ENCODE results near the gene SLC6A11. TPM values are rescaled to one million over a fixed set of nuclear protein-coding genes. Genes with fewer than 3 reads are reported as not detected.

The SLC6A11 gene
- total and polyA plus RNA-seq, 4 donors: 50.0 to 265 (median 168) TPM

GRCh38 chr3:10925436-10926255, 109.6 kb downstream of the SLC6A11 start:
- H3K27me3 ChIP-seq (ENCODE audit: control insufficient read depth, insufficient read depth, low read length): no peaks in the 10 kb centered on the region
- 94% methylated on average over 10 of the region's 14 CpGs for WGBS (ENCODE audit: insufficient coverage)
- no peaks in the 10 kb centered on the region for H3K9me3 ChIP-seq (ENCODE audit: control insufficient read depth, insufficient read depth, low read length)
- peak overlapping the region; percentile 68 for H3K27ac ChIP-seq (ENCODE audit: low read depth, low read length)
- H3K4me1 ChIP-seq (ENCODE audit: control insufficient read depth, insufficient read depth, low read length): peaks cover 52% of the 10 kb centered on the region
- H3K4me3 ChIP-seq (ENCODE audit: low read depth, low read length): no peak overlapping the region
- peaks cover 18% of the 10 kb centered on the region for H3K36me3 ChIP-seq (ENCODE audit: control insufficient read depth, insufficient read depth, low read length)
- DNase-seq (ENCODE audit: low read depth in 4 of 6, low spot score in 6 of 6): no peak

DNA sequence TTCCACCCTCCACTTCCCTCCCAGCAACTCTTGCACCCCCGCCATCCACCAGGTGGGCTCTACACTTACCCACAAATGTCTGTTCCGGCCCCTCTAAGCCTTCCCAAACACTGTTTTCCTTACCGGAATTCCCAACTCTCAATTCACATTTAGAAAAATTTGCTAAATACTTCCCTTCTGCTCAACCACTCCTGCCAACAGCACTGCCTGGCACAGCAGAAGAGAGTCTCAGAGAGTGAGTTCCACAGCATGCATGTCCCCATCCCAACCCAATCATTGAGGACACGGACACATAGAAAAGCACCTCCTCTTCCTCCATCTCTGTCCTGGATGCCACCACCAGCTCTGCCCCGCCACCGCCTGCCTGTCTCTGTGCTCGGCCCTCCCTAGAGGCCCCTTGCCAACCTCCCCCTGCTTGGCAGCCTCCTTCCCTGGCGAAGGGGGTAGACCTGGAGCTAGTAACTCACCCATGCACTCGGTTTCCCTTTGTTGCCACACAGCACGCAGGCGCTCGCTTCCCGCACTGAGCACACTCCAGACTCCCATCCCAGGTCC, 110.3 kb downstream of the SLC6A11 start:
- WGBS (ENCODE audit: insufficient coverage): 51% methylated on average over 13 of the region's 13 CpGs

GRCh38 chr3:10926811-10927521, 110.9 kb downstream of the SLC6A11 start:
- Histone ChIP-seq H3K36me3 (ENCODE audit: control insufficient read depth, insufficient read depth, low read length) (peaks cover 18% of the 10 kb centered on the region), H3K9me3 (ENCODE audit: control insufficient read depth, insufficient read depth, low read length) (no peaks in the 10 kb centered on the region), H3K27ac (ENCODE audit: low read depth, low read length) (peak overlapping the region; percentile 68), H3K4me1 (ENCODE audit: control insufficient read depth, insufficient read depth, low read length) (peaks cover 57% of the 10 kb centered on the region), H3K4me3 (ENCODE audit: low read depth, low read length) (no peak overlapping the region), H3K27me3 (ENCODE audit: control insufficient read depth, insufficient read depth, low read length) (no peaks in the 10 kb centered on the region)
- DNase-seq (ENCODE audit: low read depth in 4 of 6, low spot score in 6 of 6): peak in 2 of 6 donors; percentile 81 to 82
- 35% methylated on average over 12 of the region's 16 CpGs for WGBS (ENCODE audit: insufficient coverage)

More for the DNA sequence above, 110.3 kb downstream of the SLC6A11 start:
- H3K27me3 ChIP-seq (ENCODE audit: control insufficient read depth, insufficient read depth, low read length): no peaks in the 10 kb centered on the region
- peak overlapping the region; percentile 68 for H3K27ac ChIP-seq (ENCODE audit: low read depth, low read length)
- H3K4me3 ChIP-seq (ENCODE audit: low read depth, low read length): no peak overlapping the region
- DNase-seq (ENCODE audit: low read depth in 4 of 6, low spot score in 6 of 6): peak in 1 of 6 donors; percentile 86
- peaks cover 57% of the 10 kb centered on the region for H3K4me1 ChIP-seq (ENCODE audit: control insufficient read depth, insufficient read depth, low read length)
- H3K9me3 ChIP-seq (ENCODE audit: control insufficient read depth, insufficient read depth, low read length): no peaks in the 10 kb centered on the region
- peaks cover 18% of the 10 kb centered on the region for H3K36me3 ChIP-seq (ENCODE audit: control insufficient read depth, insufficient read depth, low read length)

DNA sequence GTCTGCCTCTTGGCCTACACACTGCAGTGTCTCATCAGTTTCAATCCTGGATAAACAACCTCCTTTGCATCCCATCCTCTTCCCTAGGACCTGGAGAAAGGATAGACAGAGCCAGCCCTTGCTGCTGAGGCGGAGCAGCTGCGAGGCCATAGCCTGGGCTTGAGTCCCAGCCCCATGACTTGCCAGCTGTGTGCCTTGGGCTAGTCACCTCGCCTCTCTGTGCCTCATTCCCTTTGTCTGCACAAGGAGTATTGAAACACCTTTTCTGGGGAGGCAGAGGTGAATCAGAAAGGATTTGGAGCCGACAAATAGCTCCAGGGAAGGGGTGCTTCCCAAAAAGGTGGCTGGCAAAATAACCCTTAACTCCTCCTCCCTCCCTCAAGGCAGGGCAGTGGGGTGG, 111.5 kb downstream of the SLC6A11 start:
- no peaks in the 10 kb centered on the region for H3K9me3 ChIP-seq (ENCODE audit: control insufficient read depth, insufficient read depth, low read length)
- no CpG with 5 or more reads among the region's 4 CpGs for WGBS (ENCODE audit: insufficient coverage)

GRCh38 chr3:10928407-10928960, 112.5 kb downstream of the SLC6A11 start:
- no peaks in the 10 kb centered on the region for H3K9me3 ChIP-seq (ENCODE audit: control insufficient read depth, insufficient read depth, low read length)
- peak in 2 of 6 donors; percentile 73 to 87 for DNase-seq (ENCODE audit: low read depth in 4 of 6, low spot score in 6 of 6)
- H3K4me3 ChIP-seq (ENCODE audit: low read depth, low read length): no peak overlapping the region
- no peaks in the 10 kb centered on the region for H3K27me3 ChIP-seq (ENCODE audit: control insufficient read depth, insufficient read depth, low read length)
- H3K4me1 ChIP-seq (ENCODE audit: control insufficient read depth, insufficient read depth, low read length): peaks cover 63% of the 10 kb centered on the region
- 37% methylated on average over 8 of the region's 9 CpGs for WGBS (ENCODE audit: insufficient coverage)
- H3K27ac ChIP-seq (ENCODE audit: low read depth, low read length): peak overlapping the region; percentile 68
- H3K36me3 ChIP-seq (ENCODE audit: control insufficient read depth, insufficient read depth, low read length): peaks cover 23% of the 10 kb centered on the region

More for the DNA sequence above, 111.5 kb downstream of the SLC6A11 start:
- Histone ChIP-seq H3K36me3 (ENCODE audit: control insufficient read depth, insufficient read depth, low read length) (peaks cover 19% of the 10 kb centered on the region), H3K4me1 (ENCODE audit: control insufficient read depth, insufficient read depth, low read length) (peaks cover 57% of the 10 kb centered on the region), H3K27me3 (ENCODE audit: control insufficient read depth, insufficient read depth, low read length) (no peaks in the 10 kb centered on the region), H3K27ac (ENCODE audit: low read depth, low read length) (peak overlapping the region; percentile 68), H3K4me3 (ENCODE audit: low read depth, low read length) (no peak overlapping the region)
- no peak for DNase-seq (ENCODE audit: low read depth in 4 of 6, low spot score in 6 of 6)

DNA sequence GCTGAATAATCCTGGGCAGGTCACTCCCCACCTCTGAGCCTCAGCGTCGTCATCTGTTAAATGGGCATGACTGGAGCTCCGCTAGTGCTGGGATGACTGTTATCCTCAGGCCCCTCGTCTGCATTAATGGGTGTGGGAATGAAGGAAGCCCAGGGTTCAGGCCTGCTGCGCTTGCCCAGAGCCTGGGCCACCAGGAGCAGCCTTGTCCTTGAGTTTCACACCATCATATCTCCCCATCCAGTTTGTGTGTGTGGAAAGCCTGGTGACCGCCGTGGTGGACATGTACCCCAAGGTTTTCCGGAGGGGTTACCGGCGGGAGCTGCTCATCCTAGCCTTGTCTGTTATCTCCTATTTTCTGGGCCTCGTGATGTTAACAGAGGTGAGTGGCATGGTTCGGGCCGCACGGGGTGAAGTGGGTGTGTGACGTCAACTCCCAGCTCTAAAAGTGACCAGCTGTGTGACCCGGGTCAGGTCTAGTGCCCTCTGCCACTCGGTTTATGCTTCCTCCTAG, 113.0 kb downstream of the SLC6A11 start:
- 88% methylated on average over 9 of the region's 17 CpGs for WGBS (ENCODE audit: insufficient coverage)
- no peak for DNase-seq (ENCODE audit: low read depth in 4 of 6, low spot score in 6 of 6)
- no peak overlapping the region for H3K4me3 ChIP-seq (ENCODE audit: low read depth, low read length)

DNA sequence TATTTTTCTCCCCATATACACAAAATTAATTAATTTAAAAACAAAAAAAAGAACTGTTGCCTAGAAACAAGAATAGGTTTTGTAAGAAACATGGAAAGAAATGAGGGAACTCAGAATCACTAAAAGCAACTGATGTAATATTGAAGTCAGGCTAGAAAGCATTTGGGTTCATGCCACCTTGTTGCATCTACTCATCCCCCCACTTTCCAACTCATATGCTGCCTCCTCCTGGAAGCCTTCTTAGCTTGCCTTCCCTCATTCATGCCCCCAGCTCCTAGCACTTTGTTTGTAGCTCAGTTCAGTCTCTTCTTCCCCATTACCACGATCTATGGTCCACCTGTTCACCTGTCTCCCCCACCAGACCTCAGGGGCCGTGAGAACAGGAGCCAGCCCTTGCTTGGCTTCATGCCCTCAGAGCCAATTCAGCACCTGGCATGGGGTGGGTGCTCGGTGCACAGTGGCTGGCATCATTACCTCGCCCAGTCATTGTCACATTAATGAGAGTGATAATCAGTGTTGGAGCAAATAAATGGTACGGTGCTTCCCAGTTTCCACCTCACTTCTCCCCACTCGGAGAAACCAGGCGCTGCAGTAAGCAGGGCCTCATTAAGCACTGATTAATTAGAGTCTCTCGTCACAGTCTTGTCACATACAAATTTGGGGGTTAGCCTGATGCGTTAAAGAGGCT, 114.1 kb downstream of the SLC6A11 start:
- WGBS (ENCODE audit: insufficient coverage): 88% methylated on average over 1 of the region's 9 CpGs
- Histone ChIP-seq H3K9me3 (ENCODE audit: control insufficient read depth, insufficient read depth, low read length) (no peaks in the 10 kb centered on the region), H3K4me3 (ENCODE audit: low read depth, low read length) (no peak overlapping the region), H3K36me3 (ENCODE audit: control insufficient read depth, insufficient read depth, low read length) (peaks cover 34% of the 10 kb centered on the region), H3K4me1 (ENCODE audit: control insufficient read depth, insufficient read depth, low read length) (peaks cover 79% of the 10 kb centered on the region), H3K27ac (ENCODE audit: low read depth, low read length) (no peak overlapping the region), H3K27me3 (ENCODE audit: control insufficient read depth, insufficient read depth, low read length) (no peaks in the 10 kb centered on the region)
- peak in 1 of 6 donors; percentile 68 for DNase-seq (ENCODE audit: low read depth in 4 of 6, low spot score in 6 of 6)

More for the DNA sequence above, 113.0 kb downstream of the SLC6A11 start:
- H3K9me3 ChIP-seq (ENCODE audit: control insufficient read depth, insufficient read depth, low read length): no peaks in the 10 kb centered on the region
- H3K36me3 ChIP-seq (ENCODE audit: control insufficient read depth, insufficient read depth, low read length): peaks cover 24% of the 10 kb centered on the region
- peaks cover 68% of the 10 kb centered on the region for H3K4me1 ChIP-seq (ENCODE audit: control insufficient read depth, insufficient read depth, low read length)
- H3K27ac ChIP-seq (ENCODE audit: low read depth, low read length): peak overlapping the region; percentile 68
- no peaks in the 10 kb centered on the region for H3K27me3 ChIP-seq (ENCODE audit: control insufficient read depth, insufficient read depth, low read length)

GRCh38 chr3:10930666-10931040, 114.6 kb downstream of the SLC6A11 start:
- Histone ChIP-seq H3K27me3 (ENCODE audit: control insufficient read depth, insufficient read depth, low read length) (no peaks in the 10 kb centered on the region), H3K27ac (ENCODE audit: low read depth, low read length) (peak overlapping the region; percentile 44), H3K4me3 (ENCODE audit: low read depth, low read length) (no peak overlapping the region), H3K36me3 (ENCODE audit: control insufficient read depth, insufficient read depth, low read length) (peaks cover 35% of the 10 kb centered on the region), H3K4me1 (ENCODE audit: control insufficient read depth, insufficient read depth, low read length) (peaks cover 77% of the 10 kb centered on the region), H3K9me3 (ENCODE audit: control insufficient read depth, insufficient read depth, low read length) (no peaks in the 10 kb centered on the region)
- 33% methylated on average over 1 of the region's 8 CpGs for WGBS (ENCODE audit: insufficient coverage)
- DNase-seq (ENCODE audit: low read depth in 4 of 6, low spot score in 6 of 6): no peak

DNA sequence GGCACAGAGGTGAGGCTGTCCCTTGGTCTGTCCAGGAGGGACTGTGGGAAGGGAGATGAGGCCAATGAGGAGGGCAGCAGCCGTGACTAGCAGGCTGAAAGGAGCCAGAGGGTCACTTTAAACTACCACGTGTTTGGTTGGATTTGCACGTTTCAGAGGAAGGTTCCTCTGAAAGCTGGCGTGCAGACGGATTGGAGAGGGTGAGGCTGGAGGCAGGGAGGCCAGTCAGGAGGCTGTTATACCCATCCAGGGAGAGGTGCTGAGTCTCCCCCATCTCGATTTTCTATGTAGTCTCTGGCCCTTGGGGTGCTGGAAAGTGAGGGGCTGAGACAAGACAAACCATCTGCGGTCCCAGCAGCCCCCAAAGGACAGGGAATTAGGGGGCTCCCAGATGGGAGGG, 116.6 kb downstream of the SLC6A11 start:
- Histone ChIP-seq H3K9me3 (ENCODE audit: control insufficient read depth, insufficient read depth, low read length) (no peaks in the 10 kb centered on the region), H3K4me1 (ENCODE audit: control insufficient read depth, insufficient read depth, low read length) (peaks cover 68% of the 10 kb centered on the region), H3K36me3 (ENCODE audit: control insufficient read depth, insufficient read depth, low read length) (peaks cover 36% of the 10 kb centered on the region), H3K27ac (ENCODE audit: low read depth, low read length) (peak overlapping the region; percentile 93), H3K4me3 (ENCODE audit: low read depth, low read length) (no peak overlapping the region), H3K27me3 (ENCODE audit: control insufficient read depth, insufficient read depth, low read length) (no peaks in the 10 kb centered on the region)
- DNase-seq (ENCODE audit: low read depth in 4 of 6, low spot score in 6 of 6): no peak
- WGBS (ENCODE audit: insufficient coverage): 91% methylated on average over 7 of the region's 7 CpGs
